Ishikawa (cell line): Measurements from ENCODE around the gene RIOK3.
A peak's percentile ranks its signal among the peaks of the same experiment; 100 is the strongest.

Source experiments
- CEBPB ChIP-seq: IDR thresholded peaks from 2 replicates; pipeline ENCODE4 v1.6.1; 2012
- CREB1 ChIP-seq: IDR thresholded peaks from 2 replicates; pipeline ENCODE4 v1.6.1; 2012; ENCODE audit warnings: low read depth
- EGR1 ChIP-seq: IDR thresholded peaks from 2 replicates; pipeline ENCODE4 v1.6.1; 2012
- EP300 ChIP-seq: IDR thresholded peaks from 2 replicates; pipeline ENCODE4 v1.6.1; 2012; ENCODE audit warnings: borderline replicate concordance
- FOXM1 ChIP-seq: IDR thresholded peaks from 2 replicates; pipeline ENCODE4 v1.6.1; 2012; ENCODE audit warnings: low read depth, borderline replicate concordance
- MAX ChIP-seq: IDR thresholded peaks from 2 replicates; pipeline ENCODE4 v1.6.1; 2012
- NFIC ChIP-seq: IDR thresholded peaks from 2 replicates; pipeline ENCODE4 v1.6.1; 2012
- RAD21 ChIP-seq: IDR thresholded peaks from 2 replicates; pipeline ENCODE4 v1.6.1; 2012; ENCODE audit warnings: low read depth
- REST ChIP-seq: IDR thresholded peaks from 2 replicates; pipeline ENCODE4 v1.6.1; 2012; ENCODE audit warnings: low read depth, mild to moderate bottlenecking
- TAF1 ChIP-seq: IDR thresholded peaks from 2 replicates; pipeline ENCODE4 v1.6.1; 2012; ENCODE audit warnings: low read depth, mild to moderate bottlenecking
- TCF12 ChIP-seq: IDR thresholded peaks from 2 replicates; pipeline ENCODE4 v1.6.1; 2012; ENCODE audit warnings: low read depth
- TEAD4 ChIP-seq: IDR thresholded peaks from 2 replicates; pipeline ENCODE4 v1.6.1; 2012
- USF1 ChIP-seq: IDR thresholded peaks from 2 replicates; pipeline ENCODE4 v1.6.1; 2012
- YY1 ChIP-seq: IDR thresholded peaks from 2 replicates; pipeline ENCODE4 v1.6.1; 2012; ENCODE audit warnings: low read depth
- ZBTB7A ChIP-seq: IDR thresholded peaks from 2 replicates; pipeline ENCODE4 v1.6.1; 2012; ENCODE audit warnings: low read depth

The RIOK3 gene

DNA sequence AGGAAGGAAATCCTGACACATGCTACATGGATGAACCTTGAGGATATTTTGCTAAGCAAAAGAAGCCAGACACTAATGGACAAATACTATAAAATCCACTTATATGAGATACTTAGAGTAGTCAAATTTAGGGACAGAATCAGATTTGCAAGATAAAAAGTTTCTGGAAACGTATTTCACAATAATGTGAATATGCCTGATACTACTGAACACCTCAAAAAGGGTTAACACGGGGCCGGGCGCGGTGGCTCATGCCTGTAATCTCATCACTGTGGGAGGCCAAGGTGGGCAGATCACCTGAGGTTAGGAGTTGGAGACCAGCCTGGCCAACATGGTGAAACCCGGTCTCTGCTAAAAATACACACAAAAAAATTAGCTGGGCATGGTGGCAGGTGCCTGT is 48.5 kb downstream of the RIOK3 start:
- TF ChIP-seq TCF12 (no peak), FOXM1 (no peak), MAX (no peak)

DNA sequence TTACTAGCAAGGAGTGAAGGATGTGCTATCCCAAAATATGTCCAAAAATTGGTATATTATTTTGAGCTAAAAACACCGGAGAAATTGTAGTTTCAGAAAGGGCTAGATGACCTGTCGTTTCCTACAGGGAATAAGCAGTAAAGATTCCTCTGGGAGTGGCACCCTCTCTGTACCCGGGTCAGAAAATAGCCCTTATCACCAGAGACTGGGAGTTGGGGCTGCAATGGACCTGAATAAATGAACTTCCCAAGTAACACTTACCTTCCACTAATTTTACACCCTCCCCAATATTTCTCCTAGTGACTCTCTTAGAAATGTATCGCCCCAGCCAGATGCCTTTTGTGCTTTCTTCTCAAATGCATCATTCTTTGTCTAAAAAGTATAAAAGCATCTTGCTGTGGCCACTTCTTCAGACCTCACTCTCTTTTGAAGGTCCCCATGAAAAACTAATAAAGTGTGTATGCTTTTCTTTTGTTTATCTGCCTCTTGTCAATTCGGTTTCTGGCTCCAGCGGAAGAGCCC is 49.5 kb downstream of the RIOK3 start:
- no peak for TF ChIP-seq ZBTB7A
- TF ChIP-seq USF1, result no peak
- no peak for TF ChIP-seq TCF12
- TF ChIP-seq REST, result no peak
- TF ChIP-seq EGR1, result no peak
- TF ChIP-seq TEAD4, result no peak
- TF ChIP-seq NFIC, result no peak
- TF ChIP-seq CREB1, result no peak
- TF ChIP-seq RAD21, result no peak
- TF ChIP-seq MAX, result no peak
- TF ChIP-seq YY1, result no peak
- TF ChIP-seq FOXM1, result no peak
- TF ChIP-seq EP300, result no peak
- TF ChIP-seq TAF1, result no peak
- no peak for TF ChIP-seq CEBPB

DNA sequence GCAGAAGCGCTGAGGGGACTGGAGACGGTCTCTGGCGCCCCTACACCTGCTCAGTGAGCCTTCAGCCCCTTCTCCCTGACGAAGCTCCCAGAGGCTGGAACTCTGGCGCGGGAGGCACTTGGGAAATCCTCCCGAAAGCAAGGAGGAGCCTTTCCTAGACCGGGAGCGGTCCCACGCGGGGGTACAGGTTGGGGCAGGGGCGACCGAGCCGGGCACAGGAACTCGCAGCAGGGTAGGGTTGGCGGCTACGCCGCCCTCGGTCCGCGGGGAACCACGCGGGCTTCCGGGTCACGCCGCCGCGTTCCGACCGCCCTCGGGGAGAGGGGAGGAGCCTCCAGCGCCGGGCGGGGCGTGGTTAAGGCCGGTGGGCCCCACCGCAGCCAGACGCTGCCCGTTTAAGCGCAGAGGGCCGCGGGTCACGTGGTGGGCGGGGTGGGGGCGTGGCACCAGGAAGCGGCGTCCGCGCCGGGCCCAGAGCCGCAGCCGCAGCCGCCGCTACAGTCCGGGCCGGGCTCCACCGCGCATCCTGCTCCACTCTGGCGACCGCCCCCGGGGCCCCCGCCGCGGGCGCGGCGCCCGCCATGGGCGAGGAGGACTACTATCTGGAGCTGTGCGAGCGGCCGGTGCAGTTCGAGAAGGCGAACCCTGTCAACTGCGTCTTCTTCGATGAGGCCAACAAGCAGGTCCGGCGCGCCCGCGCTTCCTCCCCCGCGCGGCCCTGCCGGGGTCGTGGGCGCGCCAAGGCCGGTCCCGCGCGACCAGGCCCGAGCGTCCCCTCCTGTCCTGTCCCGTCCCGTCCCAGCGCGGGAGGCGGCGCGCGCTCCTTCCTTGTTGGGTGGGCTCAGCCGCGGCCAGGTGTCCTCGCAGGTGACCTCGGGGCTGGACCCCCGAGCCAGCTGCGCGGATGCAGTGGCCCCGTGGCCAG is 50.2 kb downstream of the RIOK3 start, which contains the start of gene RMC1:
RMC1 (plus strand) TSS at position 474 of the 925 bp plus-strand sequence; CDS start at position 582, 108 bp downstream.
- TF ChIP-seq REST (no peak), TCF12 (peak; percentile 14; the same call in 1 of the 2 replicates), TAF1 (peak; percentile 57), TEAD4 (no peak), CEBPB (no peak), EGR1 (peak; percentile 45; the same call in 1 of the 2 replicates), NFIC (no peak), YY1 (no peak), CREB1 (no peak), FOXM1 (no peak), MAX (peak; percentile 54), RAD21 (peak; percentile 27), ZBTB7A (0 out of 2 replicates have a peak, but pooled peaks have one; percentile 41), USF1 (peak; percentile 98), EP300 (no peak)

- TF ChIP-seq NFIC, result no peak
- no peak for TF ChIP-seq ZBTB7A
- no peak for TF ChIP-seq EGR1
Measured at GRCh38 chr18:23503963-23504344, 50.9 kb downstream of the RIOK3 start.

DNA sequence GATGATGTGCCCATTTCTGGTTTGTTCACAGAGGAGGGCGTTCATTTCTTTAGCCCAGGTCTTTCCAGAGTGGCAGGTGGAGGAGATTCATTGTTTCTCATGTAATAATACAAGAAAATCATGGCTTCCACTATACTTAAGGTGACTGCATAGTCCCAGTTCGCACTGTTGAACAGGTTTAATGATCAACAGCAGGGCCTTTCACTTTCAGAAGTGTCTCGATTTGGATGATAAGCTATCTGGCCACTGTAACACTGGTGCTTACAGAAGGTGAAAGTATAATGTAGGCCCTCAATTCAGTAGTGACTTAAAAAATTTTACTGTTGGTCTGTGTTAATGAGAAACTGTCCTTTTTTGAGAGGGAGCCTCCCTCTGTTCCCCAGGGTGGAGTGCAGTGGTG is 51.6 kb downstream of the RIOK3 start:
- TF ChIP-seq NFIC (no peak), EP300 (no peak), ZBTB7A (no peak), TAF1 (no peak), YY1 (no peak), TEAD4 (no peak), CEBPB (no peak), RAD21 (no peak)

GRCh38 chr18:23506393-23506792 is 53.3 kb downstream of the RIOK3 start:
- TF ChIP-seq EP300 (no peak), REST (no peak), YY1 (no peak), EGR1 (no peak), TAF1 (no peak), FOXM1 (no peak)
